8988T (cell line): ENCODE data around the gene ZNF354C.

Experiments
- DNase-seq: peaks from one replicate; pipeline ENCODE4 v3.0.0; 2011

The ZNF354C gene

GRCh38 chr5:179128041-179128365 is 67.8 kb downstream of the ZNF354C start:
- no peak for DNase-seq

DNA sequence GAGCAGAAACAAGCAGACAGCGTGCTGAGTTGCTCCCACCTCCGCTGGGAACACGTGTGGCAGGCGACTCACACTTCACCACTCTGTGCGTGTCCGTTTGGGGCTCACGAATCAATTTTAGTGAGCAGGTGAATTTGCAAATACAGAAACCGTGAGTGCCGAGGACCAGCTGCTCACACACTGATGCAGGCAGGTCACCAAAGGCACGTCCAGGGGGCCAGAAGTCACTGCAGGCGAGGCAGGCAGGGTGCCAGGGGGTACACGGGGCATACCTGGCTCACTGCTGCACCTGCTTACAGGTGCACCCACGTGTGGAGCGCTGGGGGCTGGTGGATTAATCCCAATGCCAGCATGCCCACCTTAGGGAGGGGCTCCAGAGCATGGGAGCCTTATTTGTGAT is 68.8 kb downstream of the ZNF354C start:
- no peak for DNase-seq

GRCh38 chr5:179129607-179130071 is 69.5 kb downstream of the ZNF354C start:
- DNase-seq = no peak

DNA sequence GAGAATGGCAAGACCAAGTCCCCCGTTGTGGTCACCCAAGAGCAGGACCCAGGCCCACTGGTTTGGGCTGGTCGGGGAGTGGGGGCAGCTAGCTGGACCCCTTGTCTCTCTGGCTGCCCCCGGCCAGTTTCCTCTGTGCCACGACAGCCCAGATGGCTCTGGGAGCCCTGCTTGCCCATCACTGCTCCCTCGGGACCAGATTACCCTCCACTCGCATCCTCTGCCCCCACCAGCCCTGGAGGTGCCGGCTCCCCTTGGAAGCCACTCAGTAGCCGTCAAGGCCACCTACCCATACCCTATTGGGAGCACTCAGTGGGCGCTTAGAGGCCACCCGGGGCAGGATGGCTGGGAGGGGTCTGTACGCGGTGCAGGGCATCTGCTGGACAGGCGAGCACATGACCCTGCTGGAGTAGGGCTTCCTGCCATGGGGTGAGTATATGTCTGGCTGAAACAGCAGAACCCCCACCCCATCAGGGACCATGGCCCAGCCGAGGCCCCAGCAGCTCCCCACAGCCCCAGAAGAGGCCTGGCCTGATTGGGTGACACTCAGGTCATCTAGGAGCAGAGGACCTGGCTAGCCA is 70.0 kb downstream of the ZNF354C start:
- DNase-seq = no peak

DNA sequence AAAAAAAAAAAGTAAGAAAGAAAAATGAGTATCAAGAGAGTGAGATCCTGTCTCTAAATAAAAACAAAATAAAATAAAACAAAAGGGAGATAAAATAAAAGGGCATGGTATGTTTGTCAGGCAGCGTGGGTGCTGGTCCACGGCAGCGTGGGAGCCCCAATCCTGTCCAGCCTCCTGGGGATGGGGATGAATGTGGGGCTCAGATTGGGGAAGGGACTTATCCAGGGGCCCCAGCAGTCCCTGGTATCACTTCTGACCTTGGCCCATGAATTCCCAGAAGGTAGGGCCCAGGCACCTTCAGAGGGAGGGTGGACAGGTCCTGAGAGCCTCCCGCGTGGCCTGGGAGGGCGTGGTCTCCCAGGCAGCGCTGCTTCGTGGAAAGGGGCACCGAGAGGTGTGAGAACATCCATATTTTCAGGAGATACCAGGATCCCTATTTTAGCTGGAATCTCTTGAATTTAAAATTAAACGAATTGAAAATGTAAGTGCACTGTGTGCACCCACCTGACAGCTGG is 71.2 kb downstream of the ZNF354C start:
- no peak for DNase-seq

GRCh38 chr5:179131886-179132585 is 71.9 kb downstream of the ZNF354C start:
- no peak for DNase-seq

- DNase-seq = no peak
Measured at GRCh38 chr5:179132586-179133355, 72.6 kb downstream of the ZNF354C start.
